K562 (cell line): ENCODE data around the gene KIFC3. TPM values are rescaled to one million over a fixed set of nuclear protein-coding genes. Genes with fewer than 3 reads are reported as not detected.

Experiments
- ATAC-seq: fragments of 200-7000 bp; cut with Tn5 transposase; 3 replicates; pipeline ENCODE4 v1.9.1; 2020; ENCODE audit warnings: moderate library complexity
- BruUV-seq: library from RNA; stranded (reverse); fragments of 400-500 nt; replicated peaks from 2 replicates; lab custom pipeline; 2021; lab: Mats Ljungman, UMichigan
- CTCF ChIA-PET: fragments of 300-600 bp; formaldehyde crosslinking; extraction: SDS; loops from one replicate; lab custom pipeline; 2021; ENCODE audit warnings: low intra/inter-chr PET ratio; lab: Yijun Ruan, JAX
- POLR2A ChIA-PET: fragments of 300-600, 350-650 bp; sonication (Branson Sonifier 250); formaldehyde crosslinking; extraction: SDS; loops from one replicate; lab custom pipeline; 2021; ENCODE audit warnings: antibody characterized with exemption, inconsistent platforms; lab: Yijun Ruan, JAX
- DNase-seq, 4 experiments: peaks; one replicate each; pipeline versions ENCODE4 v3.0.0 to v3.0.0-alpha.2; 2011 to 2018; ENCODE audit warnings: low spot score in 3 of 4, mixed read lengths in 3 of 4; ENCODE audit errors: extremely low read depth in 1 of 4
- FAIRE-seq: peaks from 2 replicates; lab custom pipeline; 2011; peaks lifted over from hg19 to GRCh38; lab: Jason Lieb, UNC
- H2AFZ ChIP-seq: 2 replicates; pipeline ENCODE4 v1.6.0; 2011; ENCODE audit warnings: low read depth, low read length, control low read depth, inconsistent platforms
- H3K27ac ChIP-seq: fragments of 200-600 bp; 3 replicates; pipeline ENCODE4 v1.8.0; 2011; ENCODE audit warnings: low read depth, mild to moderate bottlenecking, control low read depth, inconsistent platforms, low read length, moderate library complexity, mixed read lengths; ENCODE audit errors: extremely low read depth
- H3K27me3 ChIP-seq, 2 experiments: fragments of 300-600 bp in 1 of 2; 2 replicates in 1 of 2; 3 replicates in 1 of 2; pipeline versions ENCODE4 v1.6.0 to v1.8.0; 2011; ENCODE audit warnings: inconsistent platforms in 2 of 2, low read length in 2 of 2, mild to moderate bottlenecking in 1 of 2, mixed read lengths in 1 of 2, moderate library complexity in 1 of 2; ENCODE audit not compliant: control insufficient read depth in 2 of 2, insufficient read depth in 2 of 2
- H3K36me3 ChIP-seq: fragments of 300-600 bp; 3 replicates; pipeline ENCODE4 v1.8.0; 2011; ENCODE audit warnings: mild to moderate bottlenecking, low read length, inconsistent platforms; ENCODE audit not compliant: control insufficient read depth, insufficient read depth
- H3K4me1 ChIP-seq, 2 experiments: fragments of 200-600 bp in 1 of 2; replicated peaks in 1 of 2; 2 replicates in 1 of 2; 3 replicates in 1 of 2; pipeline versions ENCODE4 v1.5.1 to v1.8.0; 2011; ENCODE audit warnings: inconsistent platforms in 2 of 2, low read length in 2 of 2, mild to moderate bottlenecking in 1 of 2, mixed read lengths in 1 of 2, moderate library complexity in 1 of 2; ENCODE audit not compliant: control insufficient read depth in 2 of 2, insufficient read depth in 2 of 2
- H3K4me2 ChIP-seq: 2 replicates; pipeline ENCODE4 v1.6.1; 2011; ENCODE audit warnings: low read length, control low read depth, inconsistent platforms, mixed read lengths; ENCODE audit not compliant: insufficient read depth
- H3K4me3 ChIP-seq: fragments of 200-600 bp; sonication (generic), shearing (Covaris generic); 2 replicates; pipeline ENCODE4 v1.5.1; 2016; ENCODE audit warnings: control low read depth, inconsistent platforms
- H3K79me2 ChIP-seq: fragments of 200-600 bp; 3 replicates; pipeline ENCODE4 v1.8.0; 2011; ENCODE audit warnings: low read length, inconsistent platforms; ENCODE audit not compliant: control insufficient read depth, insufficient read depth
- H3K9ac ChIP-seq, 2 experiments: 2 replicates each; pipeline versions ENCODE4 v1.6.0 to v1.6.1; 2011; ENCODE audit warnings: low read depth in 2 of 2, low read length in 2 of 2, control low read depth in 1 of 2, inconsistent platforms in 1 of 2, mild to moderate bottlenecking in 1 of 2, mixed read lengths in 1 of 2; ENCODE audit not compliant: insufficient read depth in 1 of 2
- H3K9me1 ChIP-seq: one replicate; pipeline ENCODE4 v1.6.0; 2011; ENCODE audit warnings: inconsistent platforms, mild to moderate bottlenecking, low read length, moderate library complexity; ENCODE audit not compliant: control insufficient read depth, insufficient read depth
- H3K9me3 ChIP-seq: replicated peaks from 2 replicates; pipeline ENCODE4 v1.5.1; 2011; ENCODE audit warnings: low read depth, low read length, inconsistent platforms; ENCODE audit not compliant: control insufficient read depth, insufficient read depth
- H4K20me1 ChIP-seq: replicated peaks from 2 replicates; pipeline ENCODE4 v1.6.1; 2011; ENCODE audit warnings: low read length, inconsistent platforms, mixed read lengths; ENCODE audit not compliant: control insufficient read depth, insufficient read depth
- CBFA2T3 ChIP-seq: fragments of 450-650 bp; IDR thresholded peaks from 2 replicates; pipeline ENCODE4 v1.6.1; 2017
- CEBPB ChIP-seq: fragments of 450-650 bp; IDR thresholded peaks from 2 replicates; pipeline ENCODE4 v1.6.1; 2016; ENCODE audit warnings: missing genetic modification characterization, missing compliant biosample characterization
- CXXC5 ChIP-seq: fragments of 250-450 bp; sonication (Bioruptor Pico); IDR thresholded peaks from 2 replicates; pipeline ENCODE4 v1.8.0; 2022; ENCODE audit warnings: inconsistent platforms, mild to moderate bottlenecking, moderate library complexity
- ILK ChIP-seq: fragments of 450-650 bp; IDR thresholded peaks from 2 replicates; pipeline ENCODE4 v1.6.1; 2016; ENCODE audit warnings: missing genetic modification characterization, low read depth, mild to moderate bottlenecking, missing compliant biosample characterization, moderate library complexity, borderline replicate concordance
- KDM1A ChIP-seq, 2 experiments: fragments of 450-650 bp; IDR thresholded peaks; 2 replicates each; pipeline ENCODE4 v1.6.1; 2016; ENCODE audit warnings: mild to moderate bottlenecking in 2 of 2
- MIER1 ChIP-seq: fragments of 450-650 bp; IDR thresholded peaks from 2 replicates; pipeline ENCODE4 v1.6.1; 2016; ENCODE audit warnings: antibody characterized with exemption, mild to moderate bottlenecking, low read depth
- NFIC ChIP-seq: fragments of 450-650 bp; IDR thresholded peaks from 2 replicates; pipeline ENCODE4 v1.6.1; 2017; ENCODE audit warnings: mild to moderate bottlenecking, inconsistent platforms
- TCFL5 ChIP-seq: fragments of 250-450 bp; sonication (Bioruptor Pico); conservative IDR thresholded peaks from 2 replicates; pipeline ENCODE4 v1.6.1; 2021; ENCODE audit warnings: mild to moderate bottlenecking, moderate library complexity, matching md5 sums
- ZFP36 ChIP-seq: fragments of 150-350 bp; IDR thresholded peaks from 2 replicates; pipeline ENCODE4 v1.6.1; 2018; ENCODE audit warnings: low read length, low read depth; ENCODE audit not compliant: partially characterized antibody
- ZNF384 ChIP-seq: IDR thresholded peaks from 2 replicates; pipeline ENCODE4 v1.6.1; 2012; ENCODE audit warnings: low read depth, low read length, improper control_type of control experiment
- ZNF436 ChIP-seq: fragments of 250-450, 450-650 bp; sonication (Bioruptor Pico); formaldehyde crosslinking; IDR thresholded peaks from 2 replicates; pipeline ENCODE4 v1.7.0; 2020; ENCODE audit warnings: mild to moderate bottlenecking
- WGBS: fragments of 100-300 bp; shearing (Covaris generic); methylation state at CpG from one replicate; pipeline ENCODE4 v1.1.6; 2016; ENCODE audit warnings: low coverage, mixed read lengths; ENCODE audit not compliant: insufficient coverage; ENCODE audit errors: missing lambda C conversion rate; 5-methylcytosine and 5-hydroxymethylcytosine counted together
- in situ Hi-C: fragments of 300-500 bp; cut with MboI; formaldehyde crosslinking; loops from 4 replicates; pipeline ENCODE4 v1.15.0; 2018; ENCODE audit warnings: inconsistent platforms, mixed read lengths
- intact Hi-C: fragments of 100-400 bp; cut with micrococcal nuclease; formaldehyde crosslinking; loops from 2 replicates; pipeline ENCODE4 v1.14.2; 2022
- polyA plus RNA-seq, 8 experiments: library from polyadenylated mRNA; depleted of rRNA in 4 of 8; stranded (reverse) in 5 of 8; unstranded in 3 of 8; fragments of >200 nt; fragmentation: Nextera tagmentation in 2 of 8; fragmentation: Illumina TruSeq in 1 of 8; extraction: Ambion mirVana in 2 of 8; extraction: Trizol in 1 of 8; gene quantifications; 2 replicates each; pipeline versions ENCODE4 v1.2.1 to v1.2.3, GENCODE V29; 2011 to 2014; ENCODE audit warnings: inconsistent platforms in 1 of 8, missing spikeins in 1 of 8
- total RNA-seq, 7 experiments: library from RNA; depleted of rRNA in 6 of 7; stranded (reverse); fragments of >200 nt in 6 of 7; fragmentation: Illumina TruSeq in 2 of 7; extraction: Trizol in 2 of 7; gene quantifications; 2 replicates each; pipeline versions ENCODE4 v1.2.1 to v1.2.3, GENCODE V29; 2011 to 2021; ENCODE audit warnings: low replicate concordance in 1 of 7
- TF ChIP-seq, protein P1 (sequence below), 2 experiments: fragments of 250-450 bp in 1 of 2; fragments of 450-650 bp in 1 of 2; sonication (Bioruptor Pico) in 1 of 2; IDR thresholded peaks; 2 replicates each; pipeline versions ENCODE4 v1.6.1 to v1.8.0; 2016 to 2021; ENCODE audit warnings: mild to moderate bottlenecking in 2 of 2, moderate library complexity in 2 of 2, missing compliant biosample characterization in 1 of 2, missing genetic modification characterization in 1 of 2

The KIFC3 gene
- total and polyA plus RNA-seq, 9 of the 15 experiments (the other 6 are each of a cell fraction or from before 2014, with no cell fraction given), result 0.23 to 105 (median 26.2) TPM

DNA sequence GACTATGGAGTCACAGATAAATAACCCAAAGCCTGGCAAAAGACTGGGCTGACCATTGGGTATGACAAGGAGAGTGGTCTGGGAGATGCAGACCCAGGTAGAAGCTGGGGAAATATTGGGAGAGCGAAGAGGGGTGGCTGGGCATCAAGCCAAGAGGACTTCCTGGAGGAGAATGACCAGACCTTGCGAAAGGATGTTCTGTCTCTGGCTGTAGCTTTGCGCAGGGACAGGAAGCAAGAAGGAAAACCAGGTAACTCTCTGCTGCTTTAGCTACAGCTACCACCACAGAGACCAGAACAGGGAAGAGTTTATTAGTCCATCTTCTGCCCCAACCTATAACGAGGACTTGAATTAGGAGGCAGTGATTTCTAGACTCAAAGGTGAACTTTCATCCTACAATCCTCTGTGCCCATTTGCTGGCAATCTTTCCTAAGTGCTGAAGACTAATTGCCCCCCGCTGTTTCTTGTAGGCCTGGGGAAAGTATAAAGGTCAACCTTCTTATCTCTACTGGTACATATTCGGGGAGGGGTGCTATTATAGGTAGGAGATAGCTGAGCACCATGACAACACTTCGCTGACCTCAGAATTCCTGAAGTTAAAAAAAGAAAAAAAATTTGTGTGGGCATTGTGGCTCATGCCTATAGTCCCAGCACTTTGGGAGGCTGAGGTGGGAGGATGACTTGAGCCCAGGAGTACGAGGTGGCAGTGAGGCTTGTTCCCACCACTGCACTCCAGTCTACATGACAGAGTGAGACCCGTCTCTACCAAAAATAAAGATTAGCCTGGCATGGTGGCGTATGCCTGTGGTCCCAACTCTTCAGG, 19.1 kb upstream of the KIFC3 start:
- Histone ChIP-seq H3K9ac (no peak overlapping the region; a peak in 1 of 4 replicates), H3K4me1 (peaks cover 2 to 10% of the 10 kb centered on the region in 2 experiments; a peak in 3 of 5 replicates), H4K20me1 (no peaks in the 10 kb centered on the region), H3K4me2 (no peak overlapping the region), H3K27ac (no peak overlapping the region), H3K36me3 (no peaks in the 10 kb centered on the region), H3K9me1 (no peaks in the 10 kb centered on the region), H3K9me3 (no peaks in the 10 kb centered on the region), H3K27me3 (peaks cover 0 to 4% of the 10 kb centered on the region in 2 experiments; a peak in 1 of 5 replicates), H3K79me2 (no peaks in the 10 kb centered on the region), H3K4me3 (no peak overlapping the region), H2AFZ (no peak overlapping the region)
- FAIRE-seq, result peak; percentile 32
- DNase-seq, result peak in 1 of 4 experiments; percentile 21
- in situ Hi-C loops, result no loop called here
- WGBS, result 13% methylated on average over 10 of the region's 10 CpGs
- no TSS peak for BruUV-seq
- intact Hi-C loops, result no loop called here
- ATAC-seq, result no peak
- CTCF ChIA-PET, result no interaction called here
- POLR2A ChIA-PET, result interaction anchor here (0.6 to 2.0 kb wide), 2 partner anchors 11 to 298 kb away, joined by 3 to 5 read pairs; no protein-coding TSS in a partner anchor
- TF ChIP-seq, protein P1, sequence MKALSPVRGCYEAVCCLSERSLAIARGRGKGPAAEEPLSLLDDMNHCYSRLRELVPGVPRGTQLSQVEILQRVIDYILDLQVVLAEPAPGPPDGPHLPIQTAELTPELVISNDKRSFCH (CRISPR knock-in tag; IDR thresholded peaks at IDR 0.05), result no peak
- TF ChIP-seq, protein P1 (tag; IDR thresholded peaks at IDR 0.05), result peak; percentile 97
- TF ChIP-seq TCFL5 (no peak), MIER1 (no peak), CEBPB (peak; percentile 47; the same call in 1 of the 2 replicates), ZNF384 (0 out of 2 replicates have a peak, but pooled peaks have one; percentile 30), NFIC (peak; percentile 77), CXXC5 (CRISPR knock-in tag) (no peak), CBFA2T3 (peak; percentile 33; the same call in 1 of the 2 replicates), KDM1A (IDR thresholded peaks at IDR 0.05) (peak; percentile 27 to 62; a peak in 2 of 4 replicates), ZNF436 (peak; percentile 69), ILK (tag) (no peak), ZFP36 (peak; percentile 96)
